Uterus (tissue), 4 donors: ENCODE data around the gene CFAP92. TPM values are rescaled to one million over a fixed set of nuclear protein-coding genes. Genes with fewer than 3 reads are reported as not detected.

Source experiments
- DNase-seq, 2 donors: peaks; one replicate each; pipeline ENCODE4 v3.0.0-alpha.2; 2019 to 2020
- H3K27ac ChIP-seq, 2 donors: fragments of 200-600 bp; sonication (generic); 1 replicate in 1 of 2; 2 replicates in 1 of 2; pipeline ENCODE4 v1.5.1; 2016 to 2018
- H3K27me3 ChIP-seq, 2 donors: fragments of 200-600 bp; sonication (generic); one replicate each; pipeline ENCODE4 v1.5.1; 2018 to 2019; ENCODE audit warnings: control low read depth in 1 of 2
- H3K36me3 ChIP-seq, 2 donors: fragments of 200-600 bp; sonication (generic); one replicate each; pipeline ENCODE4 v1.5.1; 2019; ENCODE audit warnings: control low read depth in 1 of 2
- H3K4me1 ChIP-seq, 2 donors: fragments of 200-600 bp; sonication (generic); one replicate each; pipeline ENCODE4 v1.5.1; 2018 to 2019; ENCODE audit warnings: control low read depth in 1 of 2
- H3K4me3 ChIP-seq, 2 donors: fragments of 200-600 bp; sonication (generic); 1 replicate in 1 of 2; 2 replicates in 1 of 2; pipeline ENCODE4 v1.5.1; 2018 to 2019; ENCODE audit warnings: mild to moderate bottlenecking in 1 of 2
- H3K9me3 ChIP-seq, 2 donors: fragments of 200-600 bp; sonication (generic); one replicate each; pipeline ENCODE4 v1.5.1; 2019; ENCODE audit warnings: control low read depth in 1 of 2
- CTCF ChIP-seq, 4 experiments: fragments of 200-600 bp in 2 of 4; fragments of 450-650 bp in 2 of 4; sonication (generic) in 2 of 4; IDR thresholded peaks; one replicate each; pipeline ENCODE4 v1.5.1; 2016 to 2019; ENCODE audit warnings: antibody characterized with exemption in 4 of 4, mild to moderate bottlenecking in 2 of 4, moderate library complexity in 1 of 4
- POLR2A ChIP-seq, 2 donors: fragments of 450-650 bp; IDR thresholded peaks; one replicate each; pipeline ENCODE4 v1.6.1; 2016; ENCODE audit warnings: antibody characterized with exemption in 2 of 2, mild to moderate bottlenecking in 1 of 2, moderate library complexity in 1 of 2
- intact Hi-C: fragments of 100-400 bp; cut with DNase I; formaldehyde crosslinking; loops from one replicate; pipeline ENCODE4 v1.15.1; 2023; ENCODE audit warnings: low total_unique reads
- total RNA-seq, 4 donors: library from RNA; depleted of rRNA in 3 of 4; stranded (reverse); fragments of >200 nt in 3 of 4; gene quantifications; one replicate each; pipeline versions ENCODE4 v1.1.0 to v1.2.4, GENCODE V29; 2014 to 2023
- donor health status: DM: yes; HTN: yes; CAD: no.

The CFAP92 gene
- total RNA-seq, 4 donors from 2014 or later, result 0.95 to 3.5 (median 2.1) TPM; not detected in 1

- no peak overlapping the region for H3K27ac ChIP-seq
- no peaks in the 10 kb centered on the region for H3K27me3 ChIP-seq
- H3K4me3 ChIP-seq, result no peak overlapping the region
- H3K9me3 ChIP-seq, result no peaks in the 10 kb centered on the region
- DNase-seq, result no peak
- TF ChIP-seq CTCF (IDR thresholded peaks at IDR 0.05), result no peak
- no peak for TF ChIP-seq POLR2A (IDR thresholded peaks at IDR 0.05)
- intact Hi-C loops, result no loop called here
- no peaks in the 10 kb centered on the region for H3K36me3 ChIP-seq
- no peaks in the 10 kb centered on the region for H3K4me1 ChIP-seq
Observed at GRCh38 chr3:128987302-128988100, 6.4 kb downstream of the CFAP92 start.

- H3K9me3 ChIP-seq, result no peaks in the 10 kb centered on the region
- DNase-seq, result no peak
- H3K36me3 ChIP-seq, result no peaks in the 10 kb centered on the region
- intact Hi-C loops, result no loop called here
- no peak overlapping the region for H3K4me3 ChIP-seq
- H3K27me3 ChIP-seq, result no peaks in the 10 kb centered on the region
- no peak overlapping the region for H3K27ac ChIP-seq
- no peaks in the 10 kb centered on the region for H3K4me1 ChIP-seq
- TF ChIP-seq POLR2A (IDR thresholded peaks at IDR 0.05), result no peak
- TF ChIP-seq CTCF (IDR thresholded peaks at IDR 0.05), result no peak
Observed at GRCh38 chr3:128984596-128984995, 9.3 kb downstream of the CFAP92 start.

- H3K27ac ChIP-seq, result no peak overlapping the region
Observed at GRCh38 chr3:128983293-128984069, 10.4 kb downstream of the CFAP92 start.

GRCh38 chr3:128975276-128975675, 18.6 kb downstream of the CFAP92 start:
- Histone ChIP-seq H3K27ac (no peak overlapping the region), H3K36me3 (no peaks in the 10 kb centered on the region), H3K4me3 (no peak overlapping the region), H3K9me3 (no peaks in the 10 kb centered on the region), H3K4me1 (no peaks in the 10 kb centered on the region), H3K27me3 (no peaks in the 10 kb centered on the region)
- intact Hi-C loops, result no loop called here
- no peak for TF ChIP-seq POLR2A (IDR thresholded peaks at IDR 0.05)
- no peak for TF ChIP-seq CTCF (IDR thresholded peaks at IDR 0.05)
- DNase-seq, result no peak

More at GRCh38 chr3:128983293-128984069, 10.4 kb downstream of the CFAP92 start:
- Histone ChIP-seq H3K36me3 (no peaks in the 10 kb centered on the region), H3K9me3 (no peaks in the 10 kb centered on the region), H3K4me3 (no peak overlapping the region), H3K4me1 (no peaks in the 10 kb centered on the region), H3K27me3 (no peaks in the 10 kb centered on the region)
- TF ChIP-seq POLR2A (IDR thresholded peaks at IDR 0.05), result no peak
- DNase-seq, result no peak
- intact Hi-C loops, result no loop called here

- intact Hi-C loops, result no loop called here
- no peak overlapping the region for H3K27ac ChIP-seq
- H3K36me3 ChIP-seq, result no peaks in the 10 kb centered on the region
- no peaks in the 10 kb centered on the region for H3K9me3 ChIP-seq
- no peaks in the 10 kb centered on the region for H3K4me1 ChIP-seq
- no peaks in the 10 kb centered on the region for H3K27me3 ChIP-seq
- DNase-seq, result no peak
- TF ChIP-seq POLR2A (IDR thresholded peaks at IDR 0.05) (no peak), CTCF (IDR thresholded peaks at IDR 0.05) (no peak)
- H3K4me3 ChIP-seq, result no peak overlapping the region
Observed at GRCh38 chr3:128973988-128974564, 19.8 kb downstream of the CFAP92 start.
